HK-2 (cell line): Measurements from ENCODE around the gene CPE.
"Not testable (repeated sequence)": the region's sequence is repeated elsewhere in the genome, so short reads cannot be mapped to it uniquely, and the experiment has no call there.

Experiments used
- DNase-seq: peaks from one replicate; pipeline ENCODE4 v3.0.0-alpha.2; 2018; ENCODE audit not compliant: unreplicated experiment

The CPE gene

DNA sequence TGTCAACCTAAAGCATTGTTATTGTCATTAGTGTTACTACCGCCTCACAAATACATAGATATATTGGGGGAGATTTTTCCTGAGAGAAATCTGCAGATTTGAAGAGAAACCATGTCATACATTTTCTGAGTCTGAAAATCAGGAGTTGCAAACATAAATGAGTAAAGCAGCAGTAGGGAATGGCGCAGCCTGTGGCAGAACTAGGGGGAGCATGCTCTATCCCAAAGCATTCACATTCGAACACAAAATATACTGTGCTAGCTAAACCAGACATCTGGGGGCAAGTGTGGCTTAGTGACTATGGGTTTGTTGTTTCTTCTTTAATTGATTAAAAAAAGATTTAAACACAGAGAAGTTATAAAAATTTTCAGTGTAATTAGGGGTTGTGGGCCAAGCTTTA is 83.2 kb downstream of the CPE start:
- DNase-seq: no peak

DNA sequence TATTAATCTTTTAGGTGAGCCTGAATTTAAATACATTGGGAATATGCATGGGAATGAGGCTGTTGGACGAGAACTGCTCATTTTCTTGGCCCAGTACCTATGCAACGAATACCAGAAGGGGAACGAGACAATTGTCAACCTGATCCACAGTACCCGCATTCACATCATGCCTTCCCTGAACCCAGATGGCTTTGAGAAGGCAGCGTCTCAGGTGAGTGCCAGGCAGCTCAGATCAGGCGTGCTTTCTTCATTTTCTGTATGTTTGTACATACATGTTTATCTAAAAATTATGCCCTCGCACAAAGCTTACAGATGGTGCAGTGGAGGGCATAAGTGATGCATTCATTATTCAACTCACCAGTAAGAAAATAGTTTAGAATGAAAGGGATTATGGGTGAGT is 85.6 kb downstream of the CPE start:
- no peak for DNase-seq

DNA sequence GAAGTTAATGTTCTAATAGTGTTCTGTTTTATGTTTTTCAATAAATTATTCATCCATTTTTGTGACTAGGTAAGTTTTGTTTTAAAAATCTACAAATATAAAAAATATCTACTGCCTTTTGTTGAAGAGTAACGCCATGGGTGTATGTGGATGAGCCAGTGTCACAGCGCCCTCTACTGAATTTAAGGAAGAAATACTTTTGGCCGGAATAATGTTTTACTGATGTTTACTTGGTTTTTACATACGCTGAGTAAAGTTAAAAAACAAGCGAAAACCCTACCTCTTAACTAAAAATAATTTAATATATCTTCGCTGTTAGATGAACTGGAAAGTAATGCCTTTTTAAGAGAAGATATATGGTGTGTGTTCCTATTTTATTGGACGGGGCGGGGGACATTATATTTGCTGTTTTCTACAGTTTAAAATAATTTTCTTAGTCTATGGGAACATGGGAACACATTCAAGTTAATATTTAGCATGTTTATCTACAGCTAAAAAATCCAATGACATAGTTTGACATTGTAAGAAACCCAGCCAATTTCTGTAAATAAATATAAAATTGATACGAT is 86.1 kb downstream of the CPE start:
- DNase-seq: no peak

DNA sequence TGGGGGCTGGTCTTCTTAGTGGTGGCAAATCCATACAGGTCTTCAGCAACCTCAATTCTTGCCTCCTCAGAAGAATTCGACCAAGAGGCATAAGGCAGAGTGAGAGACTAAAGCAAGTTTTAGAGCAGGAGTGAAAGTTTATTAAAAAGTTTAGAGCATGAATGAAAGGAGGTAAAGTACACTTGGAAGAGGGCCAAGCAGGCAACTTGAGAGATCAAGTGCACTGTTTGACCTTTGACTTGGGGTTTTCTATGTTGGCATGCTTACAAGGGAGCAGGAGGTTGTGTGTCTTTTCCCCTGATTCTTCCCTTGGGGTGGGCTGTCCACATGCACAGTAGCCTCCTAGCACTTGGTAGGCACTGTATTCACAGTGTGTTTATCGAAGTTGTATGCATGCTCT is 91.2 kb downstream of the CPE start:
- no peak for DNase-seq

DNA sequence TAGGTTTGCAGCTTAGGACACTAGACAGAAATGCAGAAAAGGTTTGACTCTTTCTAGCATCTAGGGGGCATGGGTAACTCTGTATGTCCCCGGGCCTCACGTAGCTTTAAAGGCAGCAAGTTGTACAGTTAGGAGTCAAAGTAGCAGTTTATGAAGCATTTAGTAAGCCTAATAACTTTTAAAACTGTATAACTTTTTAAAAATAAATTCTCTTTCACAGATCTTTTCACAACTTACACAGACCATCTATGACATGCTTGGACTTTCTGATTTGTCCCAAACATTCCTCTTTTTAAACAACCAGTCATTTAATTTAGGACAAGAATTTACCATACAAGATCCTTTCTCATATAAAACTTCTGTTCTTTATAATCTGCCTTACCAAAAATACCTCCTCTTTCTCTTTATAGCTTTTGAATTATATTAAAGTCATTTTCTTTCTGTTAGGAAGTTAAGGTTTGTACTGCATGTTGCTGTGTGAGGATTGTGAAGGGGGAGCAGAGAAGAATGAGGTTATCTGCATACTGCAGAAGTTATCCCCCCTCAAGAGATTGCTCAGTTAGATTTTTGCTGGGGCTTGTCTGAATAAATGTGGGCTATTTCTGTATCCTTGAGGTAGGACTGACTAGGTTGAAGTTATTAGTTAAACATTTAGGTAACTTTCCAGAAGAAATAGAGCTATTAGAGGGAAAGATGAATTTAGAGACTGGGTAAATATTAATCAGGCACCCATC is 94.3 kb downstream of the CPE start:
- no peak for DNase-seq

DNA sequence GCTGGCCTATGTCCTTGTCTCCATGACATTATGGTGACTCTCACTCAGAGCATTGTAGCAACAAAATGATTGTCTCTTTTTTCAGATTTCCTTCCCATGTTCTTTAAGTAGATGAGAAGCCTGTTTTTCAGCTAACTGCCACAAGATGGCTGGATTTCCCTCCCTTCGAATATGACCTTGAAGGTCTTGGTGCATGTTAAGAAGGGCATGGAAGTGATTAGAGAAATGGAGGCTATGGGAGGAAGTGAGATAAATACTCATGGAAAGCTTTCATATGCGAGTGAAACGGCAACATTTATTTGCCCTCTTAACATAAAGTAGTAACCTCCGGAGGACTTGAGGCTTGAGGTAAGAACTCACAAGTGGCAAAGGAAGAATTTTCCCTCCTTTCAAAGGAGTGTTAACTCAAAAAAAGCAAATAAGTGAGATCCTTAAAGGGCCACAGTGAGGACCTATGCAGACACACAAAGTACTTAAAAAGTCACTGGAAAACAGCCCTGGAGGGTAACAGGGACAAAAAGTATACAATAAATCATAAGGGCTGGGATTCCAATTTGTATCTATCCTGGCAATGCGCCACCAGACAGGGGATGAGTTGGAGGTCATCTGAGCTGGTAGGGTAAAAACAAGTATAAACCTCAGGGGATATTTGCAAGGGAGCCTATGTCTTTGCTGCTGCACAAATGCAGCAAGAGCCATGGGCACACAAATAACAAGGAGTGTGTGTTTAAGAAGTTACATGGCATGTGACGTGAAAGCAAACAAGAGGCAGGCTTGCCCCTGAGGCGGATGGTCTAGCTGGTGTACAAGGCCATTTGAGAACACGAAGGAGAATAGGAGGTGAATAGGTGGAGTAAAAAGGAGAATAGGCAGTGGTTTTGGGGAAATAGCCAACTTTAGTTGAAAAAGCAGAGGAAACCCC is 96.2 kb downstream of the CPE start:
- DNase-seq: no peak

DNA sequence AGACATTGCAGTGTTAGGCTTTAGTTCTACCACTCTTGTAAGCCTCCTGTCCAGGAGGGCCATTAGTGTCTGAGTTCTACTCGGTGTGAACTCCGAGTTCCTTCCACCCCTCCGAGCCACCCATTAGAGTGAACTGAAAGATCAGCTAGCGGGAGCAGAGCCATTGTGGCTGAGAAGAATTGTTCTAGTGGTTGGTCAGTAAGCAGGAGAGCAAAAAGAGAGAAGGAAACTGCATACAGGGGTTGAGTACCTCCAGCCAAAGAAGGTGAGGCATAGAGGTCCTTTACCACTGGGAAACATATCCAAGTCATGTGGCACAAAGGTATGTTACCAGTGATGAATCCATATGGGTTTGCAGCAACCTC is 96.9 kb downstream of the CPE start:
- no peak for DNase-seq

DNA sequence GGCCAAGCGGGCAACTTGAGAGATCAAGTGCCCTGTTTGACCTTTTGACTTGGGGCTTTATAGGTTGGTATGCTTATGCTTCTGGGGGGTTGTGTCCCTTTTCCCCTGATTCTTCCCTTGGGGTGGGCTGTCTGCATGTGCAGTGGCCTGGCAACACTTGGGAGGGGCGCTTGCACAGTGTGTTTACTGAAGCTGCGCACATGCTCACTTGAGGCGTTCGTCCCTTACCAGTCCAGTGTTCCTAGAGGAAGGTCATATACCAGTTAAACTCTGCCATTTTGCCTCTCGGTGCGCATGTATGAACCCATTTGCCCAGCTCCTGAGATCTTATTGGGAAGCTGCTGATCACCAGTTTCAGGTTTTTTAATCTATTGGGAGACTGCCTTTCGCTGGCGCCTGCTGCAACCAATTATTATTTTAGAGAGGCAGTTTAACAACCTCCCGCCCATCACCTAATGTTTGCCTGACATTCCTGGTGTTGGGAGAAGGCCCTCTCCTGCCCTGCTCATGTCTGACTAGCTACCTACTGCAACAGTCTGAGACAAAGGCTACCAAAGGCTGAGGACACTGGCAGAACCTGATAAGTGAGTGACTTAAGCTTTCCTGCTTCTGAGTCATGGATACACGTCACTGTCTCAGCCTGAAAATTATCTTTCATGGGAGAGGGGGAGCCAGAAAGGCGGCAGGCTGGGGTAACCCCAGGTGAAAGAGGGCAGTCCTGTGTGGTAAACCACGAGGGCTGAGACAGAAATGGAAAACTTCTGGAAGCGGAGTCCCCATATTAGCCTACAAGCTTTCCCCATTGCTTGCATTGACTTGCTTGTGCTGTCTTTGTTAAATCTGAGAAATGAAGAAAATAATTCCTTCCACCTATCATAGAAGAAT is 97.6 kb downstream of the CPE start:
- peak; percentile 37 for DNase-seq

DNA sequence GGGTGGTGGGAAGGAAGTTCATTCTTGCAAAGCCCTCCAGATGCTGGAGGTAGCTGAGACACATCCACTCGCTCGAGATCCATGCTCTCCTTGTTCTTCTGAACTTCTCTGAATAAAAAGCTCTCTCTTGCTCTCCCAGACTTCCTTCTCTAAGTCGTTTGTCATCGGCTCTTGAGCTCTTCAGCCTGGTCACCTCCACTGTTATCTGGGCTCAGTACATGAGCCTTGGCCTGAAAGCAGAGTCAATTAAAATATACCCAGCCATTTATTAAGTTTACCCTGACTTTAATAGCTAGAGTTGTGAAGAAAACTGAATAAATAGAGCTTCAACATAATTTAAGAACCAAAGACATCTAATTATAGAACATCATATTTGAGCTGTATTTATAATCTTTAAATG is 99.0 kb downstream of the CPE start:
- DNase-seq: no peak

DNA sequence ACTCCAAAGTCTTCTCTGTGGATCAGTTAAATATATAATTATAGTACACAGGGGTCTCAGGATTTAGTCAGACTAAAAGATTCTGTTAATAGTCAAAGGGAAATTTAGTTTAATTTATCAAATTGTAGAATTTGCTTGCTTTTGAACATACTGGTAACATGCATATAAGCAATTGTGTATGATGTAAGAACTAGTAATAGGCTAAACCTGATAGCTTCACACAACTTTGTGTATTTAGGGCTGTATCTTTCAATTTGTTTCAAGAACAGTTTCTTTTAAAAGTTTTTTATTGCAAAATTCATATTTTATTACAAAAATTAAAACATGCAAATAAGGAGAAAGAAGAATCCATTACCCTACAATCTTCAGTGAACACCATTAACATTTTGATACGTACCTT is 99.5 kb downstream of the CPE start:
- DNase-seq: no peak

DNA sequence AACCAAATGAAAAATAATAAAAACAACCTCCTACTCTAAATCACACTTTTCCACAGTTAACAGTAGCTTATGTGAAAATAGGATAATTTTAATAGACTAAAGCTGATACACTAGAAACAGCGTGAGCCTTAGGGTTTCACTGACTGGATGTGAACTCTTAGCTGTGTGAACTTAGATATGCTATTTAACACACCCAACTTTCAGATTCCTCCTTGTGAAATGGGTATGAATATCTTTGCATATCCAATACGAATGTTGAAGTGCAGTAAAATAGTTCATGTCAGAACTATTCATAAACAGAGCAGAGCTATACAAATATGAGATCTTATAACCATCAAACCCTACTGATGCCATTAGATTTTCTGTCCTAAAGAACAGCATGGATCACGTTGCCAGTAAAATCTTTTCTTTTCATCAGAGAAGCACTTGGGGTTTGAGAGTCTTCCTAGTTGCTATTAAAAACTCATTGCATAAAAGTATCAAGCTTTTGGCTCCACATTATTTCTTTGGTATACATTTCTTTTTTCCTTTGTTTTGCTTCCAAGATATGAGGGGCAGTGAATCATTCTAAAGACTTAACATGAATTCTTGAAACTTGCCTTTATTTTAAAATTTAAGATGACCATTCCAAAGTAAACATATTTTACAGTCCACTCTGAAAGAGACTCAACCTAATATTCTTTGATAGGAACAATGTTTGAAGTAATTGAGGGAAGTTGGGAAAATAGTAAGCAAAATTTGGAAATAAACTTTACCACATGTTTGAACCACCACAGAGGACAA is 102.4 kb downstream of the CPE start:
- no peak for DNase-seq

DNA sequence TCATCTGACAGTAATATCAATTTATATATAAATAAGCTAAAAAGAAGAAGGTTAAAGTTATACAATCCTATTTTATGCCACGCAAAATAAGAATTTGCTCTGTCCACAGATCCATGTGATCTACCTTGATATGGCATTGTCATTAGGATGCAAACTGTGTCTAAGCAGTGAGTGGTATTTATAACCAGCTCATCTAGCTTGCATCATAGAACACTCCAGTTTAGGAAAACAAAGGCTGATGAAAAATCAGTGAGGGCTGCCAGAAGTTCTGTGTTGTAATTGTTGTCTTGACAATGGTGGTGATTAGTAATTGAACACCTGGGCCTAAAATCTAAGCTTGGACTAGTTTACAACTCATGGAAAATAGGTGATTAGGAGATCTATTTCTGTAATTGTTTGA is 111.0 kb downstream of the CPE start:
- DNase-seq: no peak

DNA sequence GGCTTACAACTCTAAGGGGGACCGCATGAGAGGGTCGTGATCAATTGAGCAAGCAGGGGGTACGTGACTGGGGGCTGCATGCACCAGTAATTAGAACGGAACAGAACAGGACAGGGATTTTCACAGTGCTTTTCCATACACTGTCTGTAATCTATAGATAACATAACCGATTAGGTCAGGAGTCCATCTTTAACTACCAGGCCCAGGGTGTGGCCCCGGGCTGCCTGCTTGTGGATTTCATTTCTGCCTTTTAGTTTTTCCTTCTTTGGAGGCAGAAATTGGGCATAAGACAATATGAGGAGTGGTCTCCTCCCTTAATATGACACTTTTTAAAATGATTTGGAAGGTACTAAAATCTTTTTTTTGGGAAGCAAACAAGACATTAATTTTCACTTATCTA is 113.8 kb downstream of the CPE start:
- not testable (repeated sequence) for DNase-seq

DNA sequence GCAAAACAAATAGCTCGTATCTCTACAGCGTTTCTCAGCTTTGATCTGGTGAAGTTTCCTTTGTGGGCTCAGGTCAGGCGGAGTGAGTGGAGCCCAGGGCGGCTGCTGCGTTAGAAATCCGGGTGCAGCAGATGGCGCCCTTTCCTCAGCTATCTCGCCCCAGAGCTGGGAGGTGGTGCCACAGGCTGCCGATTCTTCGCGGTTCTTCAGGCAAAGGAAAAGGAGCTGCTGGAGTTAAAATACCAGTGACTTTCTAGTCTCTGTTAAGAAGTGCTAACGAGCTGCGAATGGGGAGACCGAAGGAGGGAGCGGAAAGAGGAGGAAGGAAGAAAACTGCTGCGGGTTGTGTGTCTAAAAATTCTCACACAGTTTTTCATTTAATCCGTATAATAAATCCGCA is 114.6 kb downstream of the CPE start:
- peak; percentile 66 for DNase-seq

DNA sequence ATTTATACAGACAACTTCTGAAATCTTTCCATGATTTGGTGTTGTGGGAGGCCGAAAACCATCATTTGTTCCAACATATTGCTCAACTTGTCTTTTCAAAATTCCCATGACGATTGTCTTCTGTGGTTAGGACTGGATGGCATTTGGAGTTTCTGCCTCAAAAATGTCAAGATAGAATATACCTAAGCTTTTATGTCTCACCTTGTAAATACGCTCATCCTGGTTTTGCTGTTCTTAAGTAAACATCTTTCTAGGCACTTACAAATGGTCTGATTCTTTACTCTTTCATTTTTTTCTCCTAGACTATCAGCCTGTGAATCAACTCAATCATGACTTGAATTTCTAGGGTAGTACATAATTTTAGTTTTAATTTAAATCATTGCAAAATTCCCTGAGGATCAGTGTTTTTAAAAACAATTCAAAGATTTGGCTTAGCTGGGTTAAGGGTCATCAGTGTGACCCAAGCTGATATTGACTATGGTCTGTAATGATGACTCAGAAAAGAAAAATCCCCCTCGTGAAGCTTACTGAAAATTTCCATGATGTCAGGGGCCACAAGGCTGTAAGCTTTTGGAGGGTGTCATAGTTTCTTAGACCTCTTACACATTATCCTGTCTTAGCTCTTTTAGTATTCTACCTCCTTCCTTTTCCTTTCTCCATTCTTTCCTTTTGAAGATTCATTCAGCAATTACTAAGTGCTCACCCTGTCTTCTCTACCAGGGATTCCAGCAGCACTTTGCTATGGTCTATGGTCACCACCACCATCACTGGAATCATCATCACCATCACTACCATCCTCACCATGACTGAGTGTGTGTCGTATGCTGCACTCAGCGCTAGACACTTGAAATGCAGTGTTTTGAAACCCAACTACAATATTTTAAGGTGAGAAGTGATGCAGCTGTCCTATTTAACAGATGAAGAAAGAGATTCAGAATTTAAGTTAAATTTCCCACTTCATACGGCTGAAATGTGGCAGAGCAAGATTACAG is 124.4 kb downstream of the CPE start:
- DNase-seq: peak; percentile 8

DNA sequence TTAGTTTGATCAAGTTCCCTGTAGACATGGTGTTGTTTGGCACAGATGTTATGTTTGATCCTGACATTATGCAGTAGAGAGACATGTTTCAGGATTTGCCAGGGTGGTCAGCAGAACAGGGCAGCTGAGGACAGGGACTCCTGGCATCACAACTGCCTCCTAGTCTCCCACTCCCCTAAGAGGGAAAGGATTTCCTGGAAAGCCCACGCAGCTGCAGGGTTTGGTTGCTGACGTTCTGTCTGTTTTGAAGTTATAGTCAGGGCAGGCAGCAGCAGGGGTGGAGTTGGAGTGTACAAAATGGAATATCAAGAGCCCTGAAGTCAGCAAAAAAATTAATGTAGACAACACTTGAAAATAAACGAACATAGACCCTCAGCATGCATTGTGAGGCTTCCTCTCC is 125.4 kb downstream of the CPE start:
- DNase-seq: no peak

DNA sequence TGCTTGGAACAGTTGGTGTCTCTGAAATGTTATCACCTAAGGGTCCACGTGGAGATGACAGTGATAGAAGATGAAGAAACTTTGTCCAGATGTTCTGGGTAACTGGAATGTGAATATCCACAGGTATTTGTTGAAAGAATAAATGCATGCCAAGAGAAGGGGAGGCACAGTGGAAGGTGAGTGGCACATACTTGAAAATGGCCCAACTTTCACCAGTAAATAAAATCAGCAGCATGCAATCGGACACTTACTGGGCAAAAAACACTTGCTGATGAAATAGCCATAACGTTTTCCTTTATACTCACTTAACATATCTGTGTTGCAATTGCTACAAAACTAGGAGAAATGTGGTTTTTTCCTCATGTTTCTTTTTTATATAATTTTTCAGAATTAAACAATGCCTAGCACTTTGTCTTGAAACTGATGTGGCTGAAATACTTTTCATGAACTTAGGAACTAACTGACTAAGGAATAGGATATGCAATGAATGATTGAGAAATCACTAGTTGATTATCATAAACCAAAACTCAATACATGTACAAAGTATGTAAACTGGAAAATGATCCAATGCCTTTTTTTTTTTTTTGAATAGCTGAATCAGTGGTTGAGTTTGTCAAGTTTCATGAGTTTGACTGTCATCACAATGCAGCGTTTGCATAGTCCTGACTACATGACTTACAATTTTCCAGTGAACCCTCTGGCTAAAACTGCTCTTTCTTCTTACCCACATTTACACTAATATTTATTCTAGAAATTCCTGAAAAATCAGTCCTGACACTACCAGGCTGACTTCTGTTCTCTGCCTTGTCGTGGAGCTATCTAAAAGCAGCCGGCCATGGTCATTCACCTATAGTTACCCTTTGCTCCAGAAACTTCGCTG is 127.4 kb downstream of the CPE start:
- DNase-seq: no peak

DNA sequence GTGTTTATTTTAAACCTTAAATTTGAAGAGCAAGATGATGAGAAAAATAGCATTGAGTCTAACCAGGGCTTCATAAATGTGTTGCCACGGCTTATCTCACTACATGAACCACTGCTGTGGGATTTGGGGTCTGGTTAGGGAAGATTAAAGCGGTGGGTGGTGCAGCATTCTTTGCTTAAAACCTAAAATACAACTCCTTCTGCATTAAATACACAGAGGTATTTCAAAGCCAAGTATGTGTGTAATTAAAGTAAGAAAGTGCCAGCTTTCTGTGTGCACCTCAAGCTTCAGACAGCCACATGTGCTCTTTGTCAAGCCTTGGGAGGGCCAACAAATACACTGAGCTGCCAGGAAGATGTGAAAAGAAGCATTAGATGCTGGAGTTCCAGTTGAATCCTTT is 128.0 kb downstream of the CPE start:
- DNase-seq: no peak

DNA sequence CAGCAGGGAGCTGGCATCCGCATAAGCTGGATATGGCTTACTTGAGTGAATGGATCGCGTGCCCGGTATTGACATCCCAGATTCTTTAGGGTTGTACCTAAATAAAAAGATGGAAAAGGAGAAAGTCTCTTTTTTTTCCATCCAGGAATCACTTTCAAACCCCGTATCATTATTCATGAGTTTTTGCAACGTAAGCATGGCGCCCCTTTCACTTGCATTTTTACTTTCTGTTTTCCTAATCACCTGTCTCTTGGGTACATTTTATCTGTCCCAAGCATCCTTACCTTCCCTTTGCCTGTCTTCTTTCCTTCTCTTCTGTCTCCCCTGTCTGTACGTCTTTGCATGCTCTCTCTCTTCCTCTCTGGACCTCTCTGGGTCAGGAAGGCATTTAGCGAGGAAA is 128.6 kb downstream of the CPE start:
- DNase-seq: no peak
